ENCODE results near the gene PRSS53. TPM values are rescaled to one million over a fixed set of nuclear protein-coding genes. Genes with fewer than 3 reads are reported as not detected.

The PRSS53 gene
- total and polyA plus RNA-seq, 10 of the 15 experiments (the other 5 are each of a cell fraction or from before 2014, with no cell fraction given): 0.35 to 3.4 (median 0.88) TPM; not detected in 2

GRCh38 chr16:31086629-31086906 lies 2.2 kb downstream of the PRSS53 start (continued):
- TF ChIP-seq, protein P1, sequence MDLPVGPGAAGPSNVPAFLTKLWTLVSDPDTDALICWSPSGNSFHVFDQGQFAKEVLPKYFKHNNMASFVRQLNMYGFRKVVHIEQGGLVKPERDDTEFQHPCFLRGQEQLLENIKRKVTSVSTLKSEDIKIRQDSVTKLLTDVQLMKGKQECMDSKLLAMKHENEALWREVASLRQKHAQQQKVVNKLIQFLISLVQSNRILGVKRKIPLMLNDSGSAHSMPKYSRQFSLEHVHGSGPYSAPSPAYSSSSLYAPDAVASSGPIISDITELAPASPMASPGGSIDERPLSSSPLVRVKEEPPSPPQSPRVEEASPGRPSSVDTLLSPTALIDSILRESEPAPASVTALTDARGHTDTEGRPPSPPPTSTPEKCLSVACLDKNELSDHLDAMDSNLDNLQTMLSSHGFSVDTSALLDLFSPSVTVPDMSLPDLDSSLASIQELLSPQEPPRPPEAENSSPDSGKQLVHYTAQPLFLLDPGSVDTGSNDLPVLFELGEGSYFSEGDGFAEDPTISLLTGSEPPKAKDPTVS (IDR thresholded peaks at IDR 0.05; ENCODE audit: low read depth, low read length): no peak
- TF ChIP-seq FOS (IDR thresholded peaks at IDR 0.05; ENCODE audit: borderline replicate concordance, extremely low read depth, insufficient read length) (no peak), YBX1 (IDR thresholded peaks at IDR 0.05) (no peak), TARDBP (IDR thresholded peaks at IDR 0.05; ENCODE audit: borderline replicate concordance) (no peak), RAD21 (IDR thresholded peaks at IDR 0.05; ENCODE audit: insufficient read depth, low read depth, low read length) (no peak), ZSCAN29 (IDR thresholded peaks at IDR 0.05) (no peak), RFX5 (IDR thresholded peaks at IDR 0.05; ENCODE audit: low read depth, low read length) (no peak)
- TF ChIP-seq, protein P2, sequence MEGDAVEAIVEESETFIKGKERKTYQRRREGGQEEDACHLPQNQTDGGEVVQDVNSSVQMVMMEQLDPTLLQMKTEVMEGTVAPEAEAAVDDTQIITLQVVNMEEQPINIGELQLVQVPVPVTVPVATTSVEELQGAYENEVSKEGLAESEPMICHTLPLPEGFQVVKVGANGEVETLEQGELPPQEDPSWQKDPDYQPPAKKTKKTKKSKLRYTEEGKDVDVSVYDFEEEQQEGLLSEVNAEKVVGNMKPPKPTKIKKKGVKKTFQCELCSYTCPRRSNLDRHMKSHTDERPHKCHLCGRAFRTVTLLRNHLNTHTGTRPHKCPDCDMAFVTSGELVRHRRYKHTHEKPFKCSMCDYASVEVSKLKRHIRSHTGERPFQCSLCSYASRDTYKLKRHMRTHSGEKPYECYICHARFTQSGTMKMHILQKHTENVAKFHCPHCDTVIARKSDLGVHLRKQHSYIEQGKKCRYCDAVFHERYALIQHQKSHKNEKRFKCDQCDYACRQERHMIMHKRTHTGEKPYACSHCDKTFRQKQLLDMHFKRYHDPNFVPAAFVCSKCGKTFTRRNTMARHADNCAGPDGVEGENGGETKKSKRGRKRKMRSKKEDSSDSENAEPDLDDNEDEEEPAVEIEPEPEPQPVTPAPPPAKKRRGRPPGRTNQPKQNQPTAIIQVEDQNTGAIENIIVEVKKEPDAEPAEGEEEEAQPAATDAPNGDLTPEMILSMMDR (IDR thresholded peaks at IDR 0.05 in 2 of 3, conservative IDR thresholded peaks at IDR 0.05 in 1 of 3; ENCODE audit: control insufficient read depth in 2 of 3, extremely low read depth in 1 of 3, insufficient read depth in 1 of 3, low read depth in 3 of 3, low read length in 3 of 3): no peak

DNA sequence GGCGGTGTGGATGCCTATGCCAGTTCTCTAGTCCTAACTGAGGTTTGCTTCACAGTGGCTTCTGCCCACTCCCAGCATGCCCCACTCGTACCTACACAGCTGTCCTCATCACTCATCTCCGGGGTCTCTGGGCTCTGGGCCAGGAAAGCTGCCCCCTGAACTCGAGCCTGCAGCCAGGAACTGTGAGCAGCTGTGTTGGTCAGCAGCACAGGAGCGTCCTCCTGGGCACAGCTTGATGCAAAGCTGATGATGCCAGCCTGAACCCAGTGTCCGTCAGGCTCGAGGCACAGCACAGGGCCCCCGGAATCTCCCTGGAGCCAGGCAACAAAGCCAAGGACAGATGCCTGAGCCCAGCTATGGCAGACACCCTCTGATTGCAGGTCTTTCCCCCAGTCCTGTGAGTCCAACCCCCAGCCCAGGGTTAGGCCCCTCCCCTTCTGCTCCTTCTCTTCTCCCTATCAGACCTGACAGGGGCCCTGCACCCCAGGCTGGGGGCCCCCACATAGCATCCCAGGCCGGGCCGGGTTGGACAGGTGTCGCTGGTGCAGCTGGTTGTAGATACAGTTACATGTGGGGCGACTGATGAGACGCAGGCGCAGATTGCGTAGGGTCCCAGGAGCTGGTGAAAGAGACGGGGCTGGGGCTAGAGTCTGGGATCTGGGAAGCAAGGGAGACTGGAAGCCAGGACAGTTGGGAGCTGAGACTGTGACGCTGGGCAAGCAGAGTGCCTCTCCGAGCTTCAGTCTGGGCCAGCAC lies 2.7 kb downstream of the PRSS53 start:
- DNase-seq (ENCODE audit: low read depth, low spot score) (no peak), FAIRE-seq (no peak), ATAC-seq (no peak)
- WGBS (ENCODE audit: insufficient coverage, insufficient replicate concordance, low lambda C conversion rate, missing lambda C conversion rate): 88% methylated on average over 18 of the region's 18 CpGs
- Histone ChIP-seq H3K4me1 (ENCODE audit: control insufficient read depth, insufficient read depth, low read length) (no peaks in the 10 kb centered on the region), H3K27me3 (replicated peaks in 1 of 2; ENCODE audit: control insufficient read depth in 2 of 2, insufficient read depth in 2 of 2, low read length in 1 of 2) (no peaks in the 10 kb centered on the region), H4K20me1 (ENCODE audit: control insufficient read depth, insufficient read depth) (no peaks in the 10 kb centered on the region; the same call in 1 of the 2 replicates), H3K36me3 (ENCODE audit: control insufficient read depth in 2 of 2, insufficient read depth in 2 of 2, low read length in 1 of 2) (peaks cover 2% of the 10 kb centered on the region in 2 experiments; a peak in 3 of 4 replicates), H3K4me3 (no peak overlapping the region), H3K9me3 (replicated peaks; ENCODE audit: control insufficient read depth, insufficient read depth, low read length) (no peaks in the 10 kb centered on the region), H2AFZ (ENCODE audit: control insufficient read depth, low read depth, low read length) (no peak overlapping the region), H3K4me2 (ENCODE audit: control insufficient read depth, insufficient read depth) (no peak overlapping the region), H3K9ac (ENCODE audit: control insufficient read depth, insufficient read depth, low read length) (no peak overlapping the region), H3K27ac (ENCODE audit: control insufficient read depth, insufficient read depth) (no peak overlapping the region), H3K79me2 (ENCODE audit: control insufficient read depth, insufficient read depth, low read length) (no peaks in the 10 kb centered on the region)
- in situ Hi-C loops (cut with MboI) (no loop called here), intact Hi-C loops (cut with micrococcal nuclease; ENCODE audit: unreplicated experiment) (no loop called here)
- RAD21 ChIA-PET (ENCODE audit: unreplicated experiment): no interaction called here
- POLR2A ChIA-PET: interaction anchor here (0.8 kb wide), 1 partner anchor 12 kb away, joined by 3 read pairs; the partner anchor contains the start of genes ZNF646 and ZNF668
- BruUV-seq (replicated peaks): no TSS peak
- SMC1A ChIA-PET (ENCODE audit: uncharacterized antibody, unreplicated experiment): no interaction called here
- CTCF ChIA-PET: no interaction called here
- TF ChIP-seq SUZ12 (IDR thresholded peaks at IDR 0.05; ENCODE audit: unreplicated experiment): no peak
- no peak for TF ChIP-seq NBN (IDR thresholded peaks at IDR 0.05)
- no peak for TF ChIP-seq HDGF (IDR thresholded peaks at IDR 0.05)
- no peak for TF ChIP-seq NFYB (IDR thresholded peaks at IDR 0.05; ENCODE audit: insufficient read depth, low read depth, low read length)
- no peak for TF ChIP-seq GABPA (IDR thresholded peaks at IDR 0.05; ENCODE audit: low read depth)
- TF ChIP-seq ZNF274 (IDR thresholded peaks at IDR 0.05; ENCODE audit: insufficient read depth, insufficient read length): no peak
- TF ChIP-seq SMARCA5 (IDR thresholded peaks at IDR 0.05): no peak
- no peak for TF ChIP-seq MYC (IDR thresholded peaks at IDR 0.05; ENCODE audit: insufficient read depth, insufficient read length, insufficient replicate concordance, low read length, severe bottlenecking)
- TF ChIP-seq NFXL1 (IDR thresholded peaks at IDR 0.05; ENCODE audit: borderline replicate concordance): no peak

Data from GM12878 (cell line).